WI38 (cell line): Measurements from ENCODE around the gene TBC1D8.
"Not testable (repeated sequence)": the region's sequence is repeated elsewhere in the genome, so short reads cannot be mapped to it uniquely, and the experiment has no call there.

Experiments
- H3K4me3 ChIP-seq: 2 replicates; pipeline ENCODE4 v1.5.1; 2011; ENCODE audit warnings: low read depth, mild to moderate bottlenecking, control low read depth, low read length
- TF ChIP-seq, protein P1 (sequence below): IDR thresholded peaks from 2 replicates; pipeline ENCODE4 v1.5.1; 2012; ENCODE audit warnings: low read depth, mild to moderate bottlenecking, control low read depth, low read length

TBC1D8 gene

GRCh38 chr2:101063352-101064124 is 87.6 kb downstream of the TBC1D8 start:
- H3K4me3 ChIP-seq = no peak overlapping the region
- TF ChIP-seq, protein P1, sequence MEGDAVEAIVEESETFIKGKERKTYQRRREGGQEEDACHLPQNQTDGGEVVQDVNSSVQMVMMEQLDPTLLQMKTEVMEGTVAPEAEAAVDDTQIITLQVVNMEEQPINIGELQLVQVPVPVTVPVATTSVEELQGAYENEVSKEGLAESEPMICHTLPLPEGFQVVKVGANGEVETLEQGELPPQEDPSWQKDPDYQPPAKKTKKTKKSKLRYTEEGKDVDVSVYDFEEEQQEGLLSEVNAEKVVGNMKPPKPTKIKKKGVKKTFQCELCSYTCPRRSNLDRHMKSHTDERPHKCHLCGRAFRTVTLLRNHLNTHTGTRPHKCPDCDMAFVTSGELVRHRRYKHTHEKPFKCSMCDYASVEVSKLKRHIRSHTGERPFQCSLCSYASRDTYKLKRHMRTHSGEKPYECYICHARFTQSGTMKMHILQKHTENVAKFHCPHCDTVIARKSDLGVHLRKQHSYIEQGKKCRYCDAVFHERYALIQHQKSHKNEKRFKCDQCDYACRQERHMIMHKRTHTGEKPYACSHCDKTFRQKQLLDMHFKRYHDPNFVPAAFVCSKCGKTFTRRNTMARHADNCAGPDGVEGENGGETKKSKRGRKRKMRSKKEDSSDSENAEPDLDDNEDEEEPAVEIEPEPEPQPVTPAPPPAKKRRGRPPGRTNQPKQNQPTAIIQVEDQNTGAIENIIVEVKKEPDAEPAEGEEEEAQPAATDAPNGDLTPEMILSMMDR = no peak

GRCh38 chr2:101058386-101058785 is 92.8 kb downstream of the TBC1D8 start:
- TF ChIP-seq, protein P1 = no peak
- no peak overlapping the region for H3K4me3 ChIP-seq

DNA sequence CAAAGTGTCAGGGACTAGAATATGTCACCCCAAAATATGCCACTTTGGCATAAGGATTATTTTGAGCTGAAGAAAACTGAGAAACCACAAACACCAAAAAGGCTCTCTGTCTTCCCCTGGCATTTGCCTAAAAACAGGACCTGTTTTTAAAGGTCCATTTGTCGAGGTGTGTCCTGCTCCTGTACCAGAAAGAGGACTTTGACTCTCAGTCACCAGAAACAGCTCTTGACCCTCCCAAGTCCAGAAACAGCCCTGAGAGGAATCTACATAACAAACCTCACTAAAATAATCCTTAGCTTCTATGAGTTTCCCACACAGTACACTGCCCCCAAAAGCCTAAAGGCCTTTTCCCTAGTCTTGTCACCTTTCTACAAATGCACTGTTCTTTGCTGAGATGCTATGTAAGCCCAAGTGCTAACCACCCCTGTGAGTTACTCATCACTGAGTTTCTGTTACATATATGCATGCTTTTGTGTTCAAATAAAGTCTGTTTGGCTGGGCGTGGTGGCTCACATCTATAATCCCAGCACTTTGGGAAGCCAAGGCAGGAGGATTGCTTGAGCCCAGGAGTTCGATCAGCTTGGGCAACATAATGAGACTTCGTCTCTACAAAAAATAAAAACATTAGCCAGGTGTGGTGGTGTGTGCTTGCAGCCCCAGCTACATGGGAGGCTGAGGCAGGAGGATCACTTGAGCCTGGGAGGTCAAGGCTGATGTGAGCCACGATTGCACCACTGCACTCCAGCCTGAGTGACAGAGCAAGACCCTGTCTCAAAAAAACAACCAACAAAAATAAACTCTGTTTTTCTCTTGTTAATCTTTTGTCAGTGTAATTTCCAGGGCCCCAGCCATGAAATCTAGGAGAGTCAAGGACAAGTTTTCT is 93.9 kb downstream of the TBC1D8 start:
- TF ChIP-seq, protein P1 = no peak
- H3K4me3 ChIP-seq = no peak overlapping the region

GRCh38 chr2:101053117-101053516 is 98.1 kb downstream of the TBC1D8 start:
- H3K4me3 ChIP-seq = no peak overlapping the region
- TF ChIP-seq, protein P1 = no peak

- no peak overlapping the region for H3K4me3 ChIP-seq
- TF ChIP-seq, protein P1 = no peak
Observed at GRCh38 chr2:101052147-101052546, 99.0 kb downstream of the TBC1D8 start.

GRCh38 chr2:101050886-101051285 is 100.3 kb downstream of the TBC1D8 start:
- H3K4me3 ChIP-seq = not testable (repeated sequence)

DNA sequence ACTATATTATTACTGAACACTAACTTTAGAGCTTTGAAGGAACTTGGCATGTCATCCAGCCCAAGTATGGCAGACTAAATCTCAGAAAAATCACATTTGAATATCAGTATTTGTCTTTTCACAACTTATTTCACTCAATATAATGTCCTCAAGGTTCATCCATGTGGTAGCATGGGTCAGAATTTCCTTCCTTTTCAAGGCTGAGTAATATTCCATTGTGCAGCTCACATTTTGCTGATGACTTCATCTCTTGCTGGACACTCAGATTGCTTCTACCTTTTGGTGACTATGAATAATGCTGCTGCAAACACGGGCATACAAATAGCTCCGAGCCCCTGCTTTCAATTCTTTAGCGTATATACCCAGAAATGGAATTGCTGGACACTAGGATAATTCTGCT is 102.4 kb downstream of the TBC1D8 start:
- H3K4me3 ChIP-seq = no peak overlapping the region
- TF ChIP-seq, protein P1 = no peak
